Panc1 (cell line): ENCODE data around the gene GSS. TPM values are rescaled to one million over a fixed set of nuclear protein-coding genes. Genes with fewer than 3 reads are reported as not detected.

Experiments
- ATAC-seq: fragments of 200-7000 bp; cut with Tn5 transposase; 2 replicates; pipeline ENCODE4 v1.9.1; 2020; ENCODE audit warnings: mild to moderate bottlenecking, moderate library complexity
- BruUV-seq: library from RNA; stranded (reverse); fragments of 400-500 nt; replicated peaks from 2 replicates; lab custom pipeline; 2021; lab: Mats Ljungman, UMichigan
- CTCF ChIA-PET: fragments of 300-600 bp; sonication (Branson Sonifier 250); formaldehyde crosslinking; loops from one replicate; lab custom pipeline; 2022; ENCODE audit warnings: antibody characterized with exemption; lab: Charles Lee
- POLR2A ChIA-PET: fragments of 300-600 bp; sonication (Branson Sonifier 250); formaldehyde crosslinking; loops from one replicate; lab custom pipeline; 2022; ENCODE audit warnings: antibody characterized with exemption; lab: Charles Lee
- DNase-seq: peaks from one replicate; pipeline ENCODE4 v3.0.0-alpha.2; 2010; ENCODE audit warnings: low read depth, low spot score
- H3K27ac ChIP-seq: 2 replicates; pipeline ENCODE4 v1.5.1; 2011; ENCODE audit warnings: mild to moderate bottlenecking, low read length, inconsistent platforms
- H3K27me3 ChIP-seq: fragments of 200-500 bp; sonication (Bioruptor generic); 2 replicates; pipeline ENCODE4 v1.6.0; 2014; ENCODE audit warnings: low read length, inconsistent platforms; ENCODE audit not compliant: control insufficient read depth, insufficient read depth
- H3K36me3 ChIP-seq: fragments of 200-500 bp; sonication (Bioruptor generic); 2 replicates; pipeline ENCODE4 v1.5.1; 2014; ENCODE audit warnings: inconsistent platforms, mild to moderate bottlenecking, low read length, moderate library complexity; ENCODE audit not compliant: control insufficient read depth, insufficient read depth
- H3K4me1 ChIP-seq: 2 replicates; pipeline ENCODE4 v1.5.1; 2011; ENCODE audit warnings: inconsistent platforms, mild to moderate bottlenecking, low read length, moderate library complexity; ENCODE audit not compliant: control insufficient read depth, insufficient read depth
- H3K4me3 ChIP-seq, 2 experiments: 2 replicates each; pipeline ENCODE4 v1.5.1; 2011 to 2012; ENCODE audit warnings: low read depth in 2 of 2, low read length in 2 of 2, mild to moderate bottlenecking in 2 of 2, inconsistent platforms in 1 of 2, moderate library complexity in 1 of 2
- H3K9me3 ChIP-seq: fragments of 200-500 bp; sonication (Bioruptor generic); 2 replicates; pipeline ENCODE4 v1.5.1; 2014; ENCODE audit warnings: low read depth, mild to moderate bottlenecking, inconsistent platforms, low read length, moderate library complexity; ENCODE audit not compliant: control insufficient read depth, insufficient read depth
- POLR2AphosphoS5 ChIP-seq: IDR thresholded peaks from 2 replicates; pipeline ENCODE4 v1.6.1; 2012; ENCODE audit warnings: mild to moderate bottlenecking, low read depth, low read length, moderate library complexity
- SIN3A ChIP-seq: IDR thresholded peaks from 2 replicates; pipeline ENCODE4 v1.6.1; 2012; ENCODE audit warnings: low read depth, mild to moderate bottlenecking, low read length, moderate library complexity, borderline replicate concordance; ENCODE audit not compliant: insufficient read depth
- TCF7L2 ChIP-seq: IDR thresholded peaks from 2 replicates; pipeline ENCODE4 v1.6.1; 2011; ENCODE audit warnings: mild to moderate bottlenecking, low read depth, low read length, inconsistent platforms
- in situ Hi-C: cut with HindIII; loops from 2 replicates; pipeline ENCODE4 v1.10.0; 2016; ENCODE audit warnings: low sequenced_read_pairs, low pct_unique_long_range_greater_than_20kb
- intact Hi-C: fragments of 100-400 bp; cut with micrococcal nuclease; formaldehyde crosslinking; loops from one replicate; pipeline ENCODE4 v1.10.0; 2022; ENCODE audit not compliant: unreplicated experiment
- total RNA-seq: library from RNA; stranded (reverse); gene quantifications from one replicate; pipeline ENCODE4 v1.2.1, GENCODE V29; 2021; ENCODE audit not compliant: unreplicated experiment
- TF ChIP-seq, protein P1 (sequence below), 2 experiments: IDR thresholded peaks; 2 replicates each; pipeline ENCODE4 v1.6.1; 2011 to 2012; ENCODE audit warnings: low read depth in 2 of 2, control low read depth in 1 of 2, low read length in 1 of 2, mild to moderate bottlenecking in 1 of 2, moderate library complexity in 1 of 2; ENCODE audit not compliant: insufficient read depth in 1 of 2
- TF ChIP-seq, protein P2 (sequence below): fragments of 450-650 bp; IDR thresholded peaks from 2 replicates; pipeline ENCODE4 v1.5.1; 2017; ENCODE audit warnings: mild to moderate bottlenecking

GSS gene
- total RNA-seq, 1 experiment from 2014 or later = 64.8 TPM

DNA sequence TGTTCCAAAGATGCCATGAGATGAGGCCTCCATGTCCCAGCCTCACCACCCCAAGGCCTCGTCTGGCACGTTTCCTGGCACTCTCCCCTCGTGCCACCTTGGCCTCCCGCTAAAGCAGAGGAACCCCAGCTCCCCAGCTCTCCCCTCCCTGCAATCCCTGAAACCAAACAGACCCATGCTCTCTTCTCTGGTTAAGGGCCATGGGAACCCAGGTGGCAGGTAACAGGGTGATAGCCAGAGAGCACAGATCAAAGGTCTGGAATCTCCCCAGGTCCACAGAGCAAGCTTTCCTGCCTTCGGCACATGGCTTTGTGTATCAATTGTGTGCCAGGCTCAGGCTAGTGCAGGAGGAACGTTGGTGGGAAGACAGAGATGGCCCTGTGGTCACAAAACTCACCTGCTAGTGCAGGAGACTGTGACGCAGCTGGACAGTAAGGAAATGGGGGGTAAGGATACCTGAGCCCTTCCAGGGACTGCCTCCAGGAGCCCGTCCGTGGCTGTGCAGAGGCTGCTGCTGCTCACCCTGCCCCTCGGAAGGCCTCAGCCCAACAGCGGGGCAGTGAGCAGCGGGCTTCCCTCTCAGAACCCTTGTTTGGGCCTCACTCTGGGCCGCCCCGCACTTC, 39.0 kb upstream of the GSS start:
- H3K36me3 ChIP-seq = no peaks in the 10 kb centered on the region
- intact Hi-C loops = no loop called here
- no peak for DNase-seq
- CTCF ChIA-PET = no interaction called here
- H3K4me3 ChIP-seq = no peak overlapping the region
- no peaks in the 10 kb centered on the region for H3K27me3 ChIP-seq
- in situ Hi-C loops = no loop called here
- no TSS peak for BruUV-seq
- TF ChIP-seq, protein P1, sequence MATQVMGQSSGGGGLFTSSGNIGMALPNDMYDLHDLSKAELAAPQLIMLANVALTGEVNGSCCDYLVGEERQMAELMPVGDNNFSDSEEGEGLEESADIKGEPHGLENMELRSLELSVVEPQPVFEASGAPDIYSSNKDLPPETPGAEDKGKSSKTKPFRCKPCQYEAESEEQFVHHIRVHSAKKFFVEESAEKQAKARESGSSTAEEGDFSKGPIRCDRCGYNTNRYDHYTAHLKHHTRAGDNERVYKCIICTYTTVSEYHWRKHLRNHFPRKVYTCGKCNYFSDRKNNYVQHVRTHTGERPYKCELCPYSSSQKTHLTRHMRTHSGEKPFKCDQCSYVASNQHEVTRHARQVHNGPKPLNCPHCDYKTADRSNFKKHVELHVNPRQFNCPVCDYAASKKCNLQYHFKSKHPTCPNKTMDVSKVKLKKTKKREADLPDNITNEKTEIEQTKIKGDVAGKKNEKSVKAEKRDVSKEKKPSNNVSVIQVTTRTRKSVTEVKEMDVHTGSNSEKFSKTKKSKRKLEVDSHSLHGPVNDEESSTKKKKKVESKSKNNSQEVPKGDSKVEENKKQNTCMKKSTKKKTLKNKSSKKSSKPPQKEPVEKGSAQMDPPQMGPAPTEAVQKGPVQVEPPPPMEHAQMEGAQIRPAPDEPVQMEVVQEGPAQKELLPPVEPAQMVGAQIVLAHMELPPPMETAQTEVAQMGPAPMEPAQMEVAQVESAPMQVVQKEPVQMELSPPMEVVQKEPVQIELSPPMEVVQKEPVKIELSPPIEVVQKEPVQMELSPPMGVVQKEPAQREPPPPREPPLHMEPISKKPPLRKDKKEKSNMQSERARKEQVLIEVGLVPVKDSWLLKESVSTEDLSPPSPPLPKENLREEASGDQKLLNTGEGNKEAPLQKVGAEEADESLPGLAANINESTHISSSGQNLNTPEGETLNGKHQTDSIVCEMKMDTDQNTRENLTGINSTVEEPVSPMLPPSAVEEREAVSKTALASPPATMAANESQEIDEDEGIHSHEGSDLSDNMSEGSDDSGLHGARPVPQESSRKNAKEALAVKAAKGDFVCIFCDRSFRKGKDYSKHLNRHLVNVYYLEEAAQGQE (IDR thresholded peaks at IDR 0.05; ENCODE audit: insufficient read depth in 1 of 2, low read depth in 2 of 2, low read length in 1 of 2) = no peak
- TF ChIP-seq POLR2AphosphoS5 (no peak), SIN3A (no peak), TCF7L2 (no peak)
- TF ChIP-seq, protein P2, sequence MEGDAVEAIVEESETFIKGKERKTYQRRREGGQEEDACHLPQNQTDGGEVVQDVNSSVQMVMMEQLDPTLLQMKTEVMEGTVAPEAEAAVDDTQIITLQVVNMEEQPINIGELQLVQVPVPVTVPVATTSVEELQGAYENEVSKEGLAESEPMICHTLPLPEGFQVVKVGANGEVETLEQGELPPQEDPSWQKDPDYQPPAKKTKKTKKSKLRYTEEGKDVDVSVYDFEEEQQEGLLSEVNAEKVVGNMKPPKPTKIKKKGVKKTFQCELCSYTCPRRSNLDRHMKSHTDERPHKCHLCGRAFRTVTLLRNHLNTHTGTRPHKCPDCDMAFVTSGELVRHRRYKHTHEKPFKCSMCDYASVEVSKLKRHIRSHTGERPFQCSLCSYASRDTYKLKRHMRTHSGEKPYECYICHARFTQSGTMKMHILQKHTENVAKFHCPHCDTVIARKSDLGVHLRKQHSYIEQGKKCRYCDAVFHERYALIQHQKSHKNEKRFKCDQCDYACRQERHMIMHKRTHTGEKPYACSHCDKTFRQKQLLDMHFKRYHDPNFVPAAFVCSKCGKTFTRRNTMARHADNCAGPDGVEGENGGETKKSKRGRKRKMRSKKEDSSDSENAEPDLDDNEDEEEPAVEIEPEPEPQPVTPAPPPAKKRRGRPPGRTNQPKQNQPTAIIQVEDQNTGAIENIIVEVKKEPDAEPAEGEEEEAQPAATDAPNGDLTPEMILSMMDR = no peak
- ATAC-seq = no peak
- H3K27ac ChIP-seq = no peak overlapping the region
- POLR2A ChIA-PET = no interaction called here
- no peaks in the 10 kb centered on the region for H3K4me1 ChIP-seq
- H3K9me3 ChIP-seq = no peaks in the 10 kb centered on the region

DNA sequence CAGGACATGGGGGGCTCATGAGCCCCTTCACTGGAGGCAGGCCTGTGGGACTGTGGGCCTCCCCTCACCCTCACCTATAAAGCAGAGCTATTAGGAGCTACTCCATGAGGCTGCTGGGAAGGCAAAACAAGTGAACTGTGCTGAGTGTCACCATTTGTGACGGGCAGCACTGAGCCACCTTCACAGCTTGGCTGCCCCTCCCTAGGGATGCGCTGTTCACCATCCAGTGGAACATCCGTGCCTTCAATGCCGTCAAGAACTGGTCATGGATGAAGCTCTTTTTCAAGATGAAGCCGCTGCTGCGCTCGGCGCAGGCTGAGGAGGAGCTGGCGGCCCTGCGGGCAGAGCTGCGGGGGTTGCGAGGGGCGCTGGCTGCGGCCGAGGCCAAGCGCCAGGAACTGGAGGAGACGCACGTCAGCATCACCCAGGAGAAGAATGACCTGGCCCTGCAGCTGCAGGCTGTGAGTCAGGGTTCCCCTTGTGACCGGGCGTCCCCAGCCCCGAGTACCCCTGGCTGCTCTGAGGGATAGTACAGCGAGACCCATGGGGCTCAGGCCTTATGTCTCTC, 38.4 kb upstream of the GSS start:
- no peak for TF ChIP-seq TCF7L2
- TF ChIP-seq SIN3A = no peak
- TF ChIP-seq, protein P1 (IDR thresholded peaks at IDR 0.05; ENCODE audit: insufficient read depth in 1 of 2, low read depth in 2 of 2, low read length in 1 of 2) = no peak
- TF ChIP-seq, protein P2 = no peak
- no peak for TF ChIP-seq POLR2AphosphoS5

More for the DNA sequence above, 38.4 kb upstream of the GSS start:
- Histone ChIP-seq H3K4me3 (no peak overlapping the region), H3K9me3 (no peaks in the 10 kb centered on the region), H3K27me3 (no peaks in the 10 kb centered on the region), H3K4me1 (no peaks in the 10 kb centered on the region), H3K36me3 (no peaks in the 10 kb centered on the region), H3K27ac (no peak overlapping the region)
- in situ Hi-C loops = no loop called here
- ChIA-PET POLR2A (no interaction called here), CTCF (no interaction called here)
- no peak for DNase-seq
- intact Hi-C loops = no loop called here
- no peak for ATAC-seq
- no TSS peak for BruUV-seq
